Mammary epithelial cell (primary cell): ENCODE measurements around the gene OLFML1.

Experiments used
- EZH2 ChIP-seq: IDR thresholded peaks from 2 replicates; pipeline ENCODE4 v1.6.1; 2012; ENCODE audit warnings: low read length, inconsistent platforms, borderline replicate concordance
- TF ChIP-seq, protein P1 (sequence below), 2 donors: IDR thresholded peaks in 1 of 2; conservative IDR thresholded peaks in 1 of 2; 2 replicates each; pipeline ENCODE4 v1.5.1; 2011 to 2012; ENCODE audit warnings: inconsistent platforms in 2 of 2, low read length in 2 of 2, mild to moderate bottlenecking in 2 of 2, control low read depth in 1 of 2, low read depth in 1 of 2; ENCODE audit not compliant: insufficient read depth in 1 of 2; ENCODE audit errors: extremely low read depth in 1 of 2

DNA sequence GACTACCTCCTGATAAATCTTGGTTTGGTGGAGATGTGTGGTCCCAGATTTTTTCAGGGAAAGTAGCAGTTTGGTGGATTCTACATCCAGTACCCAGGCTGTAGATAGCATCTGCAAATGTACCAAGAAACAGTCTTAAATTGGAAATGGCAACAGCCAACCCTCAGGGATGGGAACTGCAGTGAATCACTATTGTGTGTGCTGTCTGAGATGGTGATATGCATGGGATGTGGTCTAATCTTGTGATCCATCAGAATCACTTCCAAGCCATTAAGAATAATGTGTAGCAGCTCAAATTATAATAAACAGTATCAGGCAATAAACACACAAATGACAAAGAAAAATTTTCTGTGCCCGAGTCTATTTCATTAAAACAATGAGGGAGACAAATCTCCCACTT, 3.4 kb downstream of the OLFML1 start:
- TF ChIP-seq, protein P1, sequence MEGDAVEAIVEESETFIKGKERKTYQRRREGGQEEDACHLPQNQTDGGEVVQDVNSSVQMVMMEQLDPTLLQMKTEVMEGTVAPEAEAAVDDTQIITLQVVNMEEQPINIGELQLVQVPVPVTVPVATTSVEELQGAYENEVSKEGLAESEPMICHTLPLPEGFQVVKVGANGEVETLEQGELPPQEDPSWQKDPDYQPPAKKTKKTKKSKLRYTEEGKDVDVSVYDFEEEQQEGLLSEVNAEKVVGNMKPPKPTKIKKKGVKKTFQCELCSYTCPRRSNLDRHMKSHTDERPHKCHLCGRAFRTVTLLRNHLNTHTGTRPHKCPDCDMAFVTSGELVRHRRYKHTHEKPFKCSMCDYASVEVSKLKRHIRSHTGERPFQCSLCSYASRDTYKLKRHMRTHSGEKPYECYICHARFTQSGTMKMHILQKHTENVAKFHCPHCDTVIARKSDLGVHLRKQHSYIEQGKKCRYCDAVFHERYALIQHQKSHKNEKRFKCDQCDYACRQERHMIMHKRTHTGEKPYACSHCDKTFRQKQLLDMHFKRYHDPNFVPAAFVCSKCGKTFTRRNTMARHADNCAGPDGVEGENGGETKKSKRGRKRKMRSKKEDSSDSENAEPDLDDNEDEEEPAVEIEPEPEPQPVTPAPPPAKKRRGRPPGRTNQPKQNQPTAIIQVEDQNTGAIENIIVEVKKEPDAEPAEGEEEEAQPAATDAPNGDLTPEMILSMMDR (conservative IDR thresholded peaks at IDR 0.05 in 1 of 2, IDR thresholded peaks at IDR 0.05 in 1 of 2; ENCODE audit: extremely low read depth in 1 of 2, insufficient read depth in 1 of 2, low read depth in 1 of 2, low read length in 2 of 2) = no peak
- no peak for TF ChIP-seq EZH2
